Measurements from ENCODE around the gene SNX19.

SNX19 gene

DNA sequence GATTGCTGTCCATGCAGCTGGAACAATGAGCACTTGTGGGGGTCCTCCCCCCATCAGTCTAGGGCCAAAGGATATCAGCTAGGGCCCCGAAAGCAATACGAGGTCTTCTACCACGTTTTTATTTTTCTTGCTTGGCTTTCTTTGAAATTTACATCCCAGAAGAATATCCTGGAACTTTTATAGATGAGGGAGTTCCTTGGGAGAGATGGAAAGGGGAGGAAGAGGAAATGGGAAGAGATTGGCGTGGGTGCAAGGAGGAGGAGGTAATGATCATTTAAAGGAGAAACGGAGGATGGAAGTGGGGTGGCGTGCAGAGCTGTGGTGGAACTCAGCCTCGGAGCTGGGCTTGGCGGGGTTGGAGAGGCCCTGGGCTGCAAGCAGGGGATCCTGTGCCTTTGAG lies 90.3 kb downstream of the SNX19 start:
- H3K36me3 ChIP-seq (replicated peaks; ENCODE audit: low read depth, low read length), result no peaks in the 10 kb centered on the region
- H2AFZ ChIP-seq (ENCODE audit: low read depth, low read length), result no peak overlapping the region
- peaks cover 2% of the 10 kb centered on the region for H3K27me3 ChIP-seq (ENCODE audit: low read depth, low read length)
- no peak overlapping the region for H3K9ac ChIP-seq (ENCODE audit: low read length)
- no peaks in the 10 kb centered on the region for H3K79me2 ChIP-seq (ENCODE audit: low read length)
- no peak overlapping the region for H3K4me3 ChIP-seq (ENCODE audit: low read length)
- no peak for TF ChIP-seq EZH2phosphoT487 (IDR thresholded peaks at IDR 0.05; ENCODE audit: low read depth)
- TF ChIP-seq, protein P1, sequence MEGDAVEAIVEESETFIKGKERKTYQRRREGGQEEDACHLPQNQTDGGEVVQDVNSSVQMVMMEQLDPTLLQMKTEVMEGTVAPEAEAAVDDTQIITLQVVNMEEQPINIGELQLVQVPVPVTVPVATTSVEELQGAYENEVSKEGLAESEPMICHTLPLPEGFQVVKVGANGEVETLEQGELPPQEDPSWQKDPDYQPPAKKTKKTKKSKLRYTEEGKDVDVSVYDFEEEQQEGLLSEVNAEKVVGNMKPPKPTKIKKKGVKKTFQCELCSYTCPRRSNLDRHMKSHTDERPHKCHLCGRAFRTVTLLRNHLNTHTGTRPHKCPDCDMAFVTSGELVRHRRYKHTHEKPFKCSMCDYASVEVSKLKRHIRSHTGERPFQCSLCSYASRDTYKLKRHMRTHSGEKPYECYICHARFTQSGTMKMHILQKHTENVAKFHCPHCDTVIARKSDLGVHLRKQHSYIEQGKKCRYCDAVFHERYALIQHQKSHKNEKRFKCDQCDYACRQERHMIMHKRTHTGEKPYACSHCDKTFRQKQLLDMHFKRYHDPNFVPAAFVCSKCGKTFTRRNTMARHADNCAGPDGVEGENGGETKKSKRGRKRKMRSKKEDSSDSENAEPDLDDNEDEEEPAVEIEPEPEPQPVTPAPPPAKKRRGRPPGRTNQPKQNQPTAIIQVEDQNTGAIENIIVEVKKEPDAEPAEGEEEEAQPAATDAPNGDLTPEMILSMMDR (IDR thresholded peaks at IDR 0.05; ENCODE audit: low read depth, low read length), result no peak
- H3K9me3 ChIP-seq (ENCODE audit: insufficient read depth, low read length), result no peaks in the 10 kb centered on the region
- H3K27ac ChIP-seq (ENCODE audit: low read length), result no peak overlapping the region
- H3K4me1 ChIP-seq (ENCODE audit: low read length), result peaks cover 30% of the 10 kb centered on the region
- no peak overlapping the region for H3K4me2 ChIP-seq (ENCODE audit: low read length)
- no peaks in the 10 kb centered on the region for H4K20me1 ChIP-seq (ENCODE audit: insufficient read depth, low read length)

DNA sequence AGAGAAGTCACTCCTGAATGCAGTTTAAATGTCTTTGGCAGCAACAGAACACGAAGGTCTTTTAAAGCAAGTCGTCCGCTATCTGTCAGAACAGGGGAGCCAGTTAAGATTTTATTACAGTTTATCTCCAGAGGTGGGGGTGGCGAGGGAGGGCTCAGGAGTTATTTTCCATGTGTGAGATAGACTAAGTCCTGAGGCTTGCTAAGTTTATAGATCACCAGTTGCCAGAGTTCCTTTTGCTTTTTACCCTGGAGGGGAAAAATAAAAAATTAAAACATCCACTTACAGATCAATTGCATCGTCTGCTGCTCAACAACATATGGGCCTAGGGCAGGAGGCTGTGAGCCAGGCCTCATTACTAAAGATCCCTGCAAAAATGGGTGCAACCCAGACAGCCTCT lies 90.7 kb downstream of the SNX19 start:
- no peak overlapping the region for H3K27ac ChIP-seq (ENCODE audit: low read length)
- H3K9me3 ChIP-seq (ENCODE audit: insufficient read depth, low read length), result no peaks in the 10 kb centered on the region
- no peak overlapping the region for H2AFZ ChIP-seq (ENCODE audit: low read depth, low read length)
- H3K27me3 ChIP-seq (ENCODE audit: low read depth, low read length), result peaks cover 5% of the 10 kb centered on the region
- TF ChIP-seq EZH2phosphoT487 (IDR thresholded peaks at IDR 0.05; ENCODE audit: low read depth), result no peak
- TF ChIP-seq, protein P1 (IDR thresholded peaks at IDR 0.05; ENCODE audit: low read depth, low read length), result no peak
- no peaks in the 10 kb centered on the region for H3K36me3 ChIP-seq (replicated peaks; ENCODE audit: low read depth, low read length)
- peaks cover 26% of the 10 kb centered on the region for H3K4me1 ChIP-seq (ENCODE audit: low read length)
- no peaks in the 10 kb centered on the region for H4K20me1 ChIP-seq (ENCODE audit: insufficient read depth, low read length)
- no peak overlapping the region for H3K9ac ChIP-seq (ENCODE audit: low read length)
- H3K4me3 ChIP-seq (ENCODE audit: low read length), result no peak overlapping the region
- H3K79me2 ChIP-seq (ENCODE audit: low read length), result no peaks in the 10 kb centered on the region
- no peak overlapping the region for H3K4me2 ChIP-seq (ENCODE audit: low read length)

All from OCI-LY3 (cell line).